Ovary (tissue), 3 donors: ENCODE data around the gene PTPN1.

Experiments
- CTCF ChIP-seq, 3 donors: fragments of 450-650 bp in 2 of 3; fragments of 200-600 bp in 1 of 3; IDR thresholded peaks; one replicate each; pipeline versions ENCODE4 v1.5.1 to v1.8.0; 2016 to 2022; ENCODE audit warnings: antibody characterized with exemption in 3 of 3, mild to moderate bottlenecking in 1 of 3
- POLR2A ChIP-seq: fragments of 450-650 bp; IDR thresholded peaks from one replicate; pipeline ENCODE4 v1.6.1; 2017; ENCODE audit warnings: antibody characterized with exemption, mild to moderate bottlenecking, moderate library complexity
- donor health status: DM: no; HTN: no; CAD: no.

GRCh38 chr20:50526403-50526989 lies 16.3 kb downstream of the PTPN1 start:
- no peak for TF ChIP-seq CTCF (IDR thresholded peaks at IDR 0.05)
- TF ChIP-seq POLR2A, result no peak
